ENCODE data around the gene LRRC27.

Gene LRRC27

DNA sequence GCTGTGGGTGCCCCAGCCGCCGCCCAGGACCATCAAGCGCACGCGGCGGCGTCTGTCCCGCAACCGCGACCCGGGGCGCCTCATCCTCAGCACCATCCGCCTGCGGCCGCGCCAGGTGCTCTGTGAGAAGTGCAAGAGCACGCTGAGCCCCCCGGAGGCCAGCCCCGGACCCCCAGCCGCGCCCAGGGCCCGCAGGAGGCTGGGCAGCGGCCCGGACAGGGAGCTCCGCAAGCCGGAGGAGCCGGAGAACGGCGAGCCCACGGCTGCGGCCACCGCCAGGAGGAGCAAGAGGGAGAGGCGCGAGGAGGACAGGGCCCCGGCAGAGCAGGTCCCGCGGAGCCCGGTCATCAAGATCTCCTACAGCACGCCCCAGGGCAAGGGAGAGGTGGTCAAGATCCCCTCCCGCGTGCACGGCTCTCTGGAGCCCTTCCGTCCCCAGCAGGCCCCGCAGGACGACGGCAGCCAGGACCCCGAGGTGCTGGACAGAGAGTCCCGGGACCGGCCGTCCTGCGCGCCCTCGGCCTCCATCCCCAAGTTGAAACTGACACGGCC lies 73.0 kb downstream of the LRRC27 start:
- DNase-seq, result no peak

GRCh38 chr10:132405463-132405991 lies 73.5 kb downstream of the LRRC27 start:
- no peak for DNase-seq

DNA sequence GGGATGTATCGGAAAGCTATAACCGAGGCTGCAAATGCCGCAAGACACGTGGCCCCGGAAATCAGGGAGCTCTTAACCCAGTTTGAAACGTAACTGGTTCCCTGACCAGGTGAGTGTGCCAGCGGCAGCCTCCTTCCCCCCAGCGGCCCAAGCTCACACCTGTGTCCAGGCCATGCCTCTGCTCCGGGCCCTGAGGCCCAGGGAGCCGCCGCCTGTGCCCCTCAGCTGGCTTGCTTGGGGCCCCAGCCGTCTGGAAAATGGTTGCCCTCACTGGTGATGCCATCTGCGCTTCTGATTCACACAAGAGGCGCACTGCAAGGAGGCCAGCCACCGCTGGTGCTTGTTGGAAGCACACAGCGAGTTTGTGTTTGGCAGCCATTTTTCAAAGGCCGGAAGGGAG lies 74.2 kb downstream of the LRRC27 start:
- no peak for DNase-seq

DNA sequence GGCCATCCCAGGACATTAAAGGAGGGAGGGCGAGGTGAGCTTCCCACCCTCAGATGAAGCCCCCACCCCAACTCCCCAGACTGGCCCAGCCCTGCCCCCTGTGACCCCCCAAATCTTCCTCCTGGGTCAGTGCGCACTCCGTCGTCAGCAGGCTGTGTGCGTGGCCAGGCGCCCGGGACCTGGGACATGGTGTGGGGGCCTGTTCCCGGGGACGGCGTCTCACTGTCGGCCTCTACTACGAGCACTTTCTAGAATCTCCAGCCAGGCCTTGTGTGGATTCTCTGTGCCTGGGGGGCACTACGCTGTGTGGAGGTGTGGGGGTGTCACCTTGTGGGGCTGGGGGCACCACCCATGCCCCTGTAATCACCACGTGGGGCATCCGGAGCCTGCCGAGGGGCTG lies 74.8 kb downstream of the LRRC27 start:
- DNase-seq, result no peak

- no peak for DNase-seq
Measured at GRCh38 chr10:132407243-132407746, 75.3 kb downstream of the LRRC27 start.

GRCh38 chr10:132407846-132408278 lies 75.9 kb downstream of the LRRC27 start:
- no peak for DNase-seq

GRCh38 chr10:132408367-132408781 lies 76.4 kb downstream of the LRRC27 start:
- DNase-seq, result no peak

DNA sequence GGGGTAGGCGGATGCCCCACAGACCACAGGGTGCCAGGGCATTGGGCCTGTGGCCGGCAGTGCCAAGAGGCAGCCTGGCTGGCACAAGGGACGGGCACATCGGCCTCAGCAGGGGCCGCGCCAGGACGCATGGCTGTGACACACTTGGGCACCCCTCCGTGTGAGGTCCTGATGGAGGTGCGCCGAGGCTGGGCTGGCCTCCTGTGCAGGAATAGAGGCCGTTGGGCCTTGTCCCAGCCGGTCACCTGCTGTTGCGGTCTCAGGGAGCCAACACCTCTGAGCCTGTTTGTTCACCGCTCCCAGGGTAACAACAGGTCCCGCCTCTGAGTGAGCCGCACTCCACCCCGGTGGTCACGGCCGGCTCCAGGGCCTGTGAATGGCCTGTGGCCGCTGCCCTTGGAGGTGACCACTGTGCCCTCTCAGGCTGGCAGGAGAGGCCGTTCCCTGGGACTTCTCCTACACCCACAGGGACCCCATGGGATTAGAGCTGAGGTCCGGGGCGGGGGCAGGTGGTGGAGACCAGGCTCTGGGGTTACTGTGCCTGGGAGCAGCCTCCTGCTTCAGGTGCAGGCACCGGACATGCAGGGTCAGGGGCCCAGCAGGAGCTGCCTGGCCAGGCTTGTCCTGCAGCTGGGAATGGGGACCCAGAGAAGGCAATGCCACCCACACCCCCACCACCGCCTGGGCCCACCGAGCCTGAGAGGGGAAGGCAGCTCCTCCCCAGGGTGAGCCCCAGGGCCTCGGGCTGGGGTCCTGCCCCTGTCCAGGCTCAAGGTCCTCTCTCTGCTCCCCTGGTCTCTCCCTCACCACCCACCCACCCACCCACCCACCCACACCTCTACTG lies 77.1 kb downstream of the LRRC27 start:
- no peak for DNase-seq

- DNase-seq, result no peak
Measured at GRCh38 chr10:132409667-132410028, 77.7 kb downstream of the LRRC27 start.

GRCh38 chr10:132410056-132410778 lies 78.2 kb downstream of the LRRC27 start:
- no peak for DNase-seq

DNA sequence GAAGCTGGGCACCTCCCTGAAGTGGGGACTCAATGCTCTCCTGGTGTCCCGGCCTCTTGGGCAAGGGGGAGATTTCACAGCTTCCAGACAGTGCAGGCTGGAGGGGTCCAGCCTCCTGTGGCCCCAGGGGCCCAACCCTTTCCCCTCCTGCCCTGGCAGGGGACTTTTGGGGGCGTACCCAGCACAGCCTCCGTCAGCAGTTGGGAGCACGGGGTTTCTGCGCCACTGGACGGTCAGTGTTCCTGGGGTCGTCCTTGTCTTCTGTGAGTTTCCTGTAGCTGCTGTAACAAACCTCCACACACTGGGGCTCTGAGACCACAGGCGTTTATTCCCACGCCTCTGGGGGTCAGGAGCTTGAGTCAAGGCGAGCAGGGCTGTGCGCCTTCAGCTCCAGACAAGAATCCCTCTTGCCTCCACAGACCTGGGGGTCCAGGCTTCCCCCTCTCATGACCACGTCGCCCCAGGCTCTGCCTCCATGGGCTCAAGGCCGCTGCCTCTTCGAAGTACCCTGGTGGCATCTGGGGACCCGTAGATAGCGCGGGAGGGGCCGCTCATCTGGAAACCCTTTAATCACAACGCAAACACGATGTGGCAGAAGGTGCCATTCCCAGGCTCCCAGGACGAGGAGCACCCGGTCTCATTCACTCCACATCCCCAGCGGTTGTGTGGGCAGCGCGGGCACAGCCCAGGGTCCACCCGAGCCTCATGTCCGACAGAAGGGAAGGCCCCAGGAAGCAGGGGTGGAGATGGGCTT lies 79.0 kb downstream of the LRRC27 start:
- no peak for DNase-seq

DNA sequence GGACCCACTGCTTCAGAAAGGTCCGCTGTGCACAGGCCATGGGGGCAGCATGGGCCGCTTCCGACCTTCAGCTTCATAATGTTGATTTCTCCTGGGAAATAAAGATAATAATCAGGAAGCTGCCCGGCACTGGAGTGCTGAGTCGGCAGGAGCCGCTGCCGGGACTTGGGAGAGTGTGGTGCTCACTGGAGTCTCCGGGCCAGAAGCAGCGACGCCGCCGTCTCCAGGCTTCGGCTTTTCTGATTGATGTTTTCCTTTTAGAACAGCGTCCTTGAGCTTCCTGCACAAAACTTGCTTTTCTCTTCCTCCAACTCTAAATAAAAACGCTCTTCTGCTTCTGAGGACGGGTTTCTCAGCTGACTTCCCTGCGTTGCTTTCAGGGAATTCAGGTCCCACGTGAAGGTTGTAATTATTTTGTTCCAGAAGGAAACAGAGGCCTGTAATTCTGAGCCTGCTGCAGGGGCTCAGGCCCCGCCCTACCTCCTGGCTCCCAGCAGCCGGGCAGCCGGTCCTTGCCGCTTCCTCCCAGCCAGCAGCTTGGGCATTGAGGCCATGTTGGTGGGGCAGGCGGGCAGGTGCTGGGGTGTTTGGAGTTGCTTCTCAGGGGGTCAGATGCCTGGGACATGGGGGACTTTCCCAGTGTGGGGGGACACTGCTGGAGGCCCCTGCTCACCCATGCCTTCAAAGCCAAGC lies 79.7 kb downstream of the LRRC27 start:
- no peak for DNase-seq

DNA sequence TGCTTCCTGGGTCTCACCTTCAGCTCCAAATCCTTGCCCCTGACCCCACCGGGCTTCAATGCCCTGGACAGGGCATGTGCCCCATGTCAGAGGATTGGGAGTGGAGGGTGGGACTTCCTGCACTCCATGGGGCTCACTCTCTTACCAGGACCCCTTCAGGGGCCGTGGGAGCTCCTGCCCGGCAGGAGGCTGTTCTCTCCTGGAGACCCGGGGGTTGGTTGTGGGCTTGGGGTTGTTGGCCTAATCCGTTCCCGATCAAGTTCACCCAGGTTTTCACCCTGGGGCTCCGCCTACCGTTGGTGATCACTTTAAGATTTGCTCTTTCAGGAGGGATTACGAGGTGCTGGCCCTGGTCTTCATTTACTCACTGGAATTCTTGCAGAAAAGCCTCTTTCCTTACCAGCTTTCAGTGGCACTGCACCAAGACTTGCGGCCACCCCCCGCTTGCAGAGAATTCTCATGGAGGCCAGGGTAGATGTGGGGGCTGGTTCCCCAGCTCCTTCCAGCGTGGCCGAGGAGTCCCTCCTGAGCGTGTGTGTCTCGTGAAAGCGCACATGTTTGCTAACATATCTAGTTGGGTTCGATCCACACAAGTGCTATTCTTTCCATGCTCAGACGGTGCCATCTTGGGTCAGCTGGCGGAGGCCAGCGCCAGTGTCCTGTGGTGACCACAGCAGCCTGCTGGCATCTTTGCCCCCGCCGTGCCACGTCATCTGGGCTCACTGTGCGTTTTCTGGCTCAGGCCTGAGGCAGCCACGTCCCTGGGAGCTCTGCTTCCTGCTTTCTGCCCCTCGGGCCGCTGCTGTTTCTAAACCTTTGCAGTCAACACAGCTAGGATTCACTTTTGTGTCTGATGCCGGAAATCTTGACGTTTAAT lies 80.6 kb downstream of the LRRC27 start:
- no peak for DNase-seq

DNA sequence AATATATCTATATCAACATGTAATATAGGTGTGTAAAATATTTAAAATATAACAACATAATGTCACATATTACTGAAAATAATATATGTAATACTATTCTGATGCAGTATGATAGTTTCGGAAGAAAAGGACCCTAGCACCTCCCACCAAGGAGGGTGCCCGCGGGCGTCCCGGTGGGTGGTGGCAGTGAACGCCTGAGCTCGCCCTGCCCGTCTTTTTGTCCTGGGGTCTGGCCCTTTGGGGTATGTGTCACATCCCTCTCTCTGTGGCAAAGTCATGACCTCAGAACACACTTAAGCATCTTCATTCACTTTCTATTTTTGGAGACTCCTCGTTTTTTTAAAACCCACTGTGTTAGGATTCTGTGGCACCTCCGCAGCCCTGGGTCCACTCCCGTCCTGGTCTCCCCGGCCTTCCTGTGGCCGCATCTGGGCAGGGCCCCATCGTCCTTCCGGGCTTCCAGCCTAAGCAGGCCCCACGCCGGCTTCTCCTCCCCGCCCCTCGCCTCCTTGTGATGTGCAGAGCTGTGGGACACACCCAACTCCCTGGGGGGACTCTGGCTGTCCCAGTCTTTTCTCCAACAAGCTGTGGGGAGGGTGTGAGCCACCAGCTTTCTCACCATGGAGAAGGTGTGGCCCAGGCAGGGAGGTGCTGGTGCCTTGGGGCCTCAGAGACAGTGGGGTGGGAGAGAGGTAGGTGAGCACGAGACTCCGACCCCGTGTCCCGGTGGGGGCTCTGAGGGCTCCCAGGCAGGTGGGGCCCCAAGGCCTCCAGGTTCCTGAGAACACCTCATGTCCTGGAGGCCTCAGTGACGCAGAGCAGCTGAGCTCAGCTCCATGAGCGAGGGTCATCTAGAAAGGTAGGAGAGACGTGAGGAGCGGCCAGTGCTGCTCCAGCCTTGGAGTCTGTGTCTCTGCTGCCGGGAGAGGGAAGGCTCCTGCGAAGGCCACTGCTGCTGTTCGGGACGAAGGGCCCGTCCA lies 81.5 kb downstream of the LRRC27 start:
- DNase-seq, result no peak

- no peak for DNase-seq
Measured at GRCh38 chr10:132414402-132415016, 82.5 kb downstream of the LRRC27 start.

GRCh38 chr10:132415255-132415654 lies 83.3 kb downstream of the LRRC27 start:
- DNase-seq, result no peak

DNA sequence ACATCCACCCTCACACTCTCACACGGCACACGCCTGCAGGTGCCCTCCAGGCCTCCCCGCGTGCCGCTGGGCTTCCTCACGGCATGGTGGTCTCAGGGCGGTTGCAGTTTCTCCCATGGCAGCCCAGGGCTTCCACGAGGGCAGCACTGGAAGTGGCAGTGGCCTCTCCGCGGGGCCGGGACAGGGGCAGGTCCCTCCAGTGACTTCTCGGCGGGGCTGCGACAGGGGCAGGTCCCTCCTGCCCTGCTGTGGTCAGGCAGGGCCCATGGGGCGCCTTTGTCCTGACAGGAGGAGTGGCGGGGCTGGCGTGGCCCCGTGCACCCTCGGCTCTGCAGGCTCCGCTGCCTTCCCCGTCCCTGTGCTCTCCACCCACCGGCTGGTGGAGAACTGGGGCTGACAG lies 84.0 kb downstream of the LRRC27 start:
- DNase-seq, result no peak

- DNase-seq, result no peak
Measured at GRCh38 chr10:132416566-132417256, 84.7 kb downstream of the LRRC27 start.
